ENCODE measurements around the gene CFAP157.

CFAP157 gene

GRCh38 chr9:127729522-127730256 is 22.9 kb downstream of the CFAP157 start:
- Histone ChIP-seq H3K9ac (ENCODE audit: low read depth, low read length) (no peak overlapping the region), H3K4me1 (ENCODE audit: control insufficient read depth, insufficient read depth, low read length) (peaks cover 5% of the 10 kb centered on the region; the same call in 1 of the 2 replicates), H3K27ac (ENCODE audit: low read depth, low read length) (no peak overlapping the region), H3K4me3 (ENCODE audit: low read depth, low read length) (no peak overlapping the region), H3K36me3 (ENCODE audit: control insufficient read depth, insufficient read depth, low read length) (no peaks in the 10 kb centered on the region), H3K9me3 (ENCODE audit: control insufficient read depth, insufficient read depth, low read length) (no peaks in the 10 kb centered on the region), H3K27me3 (ENCODE audit: control insufficient read depth, insufficient read depth, low read length) (no peaks in the 10 kb centered on the region)

GRCh38 chr9:127730262-127730661 is 23.5 kb downstream of the CFAP157 start:
- Histone ChIP-seq H3K4me1 (ENCODE audit: control insufficient read depth, insufficient read depth, low read length) (peaks cover 5% of the 10 kb centered on the region; the same call in 1 of the 2 replicates), H3K9ac (ENCODE audit: low read depth, low read length) (no peak overlapping the region), H3K27me3 (ENCODE audit: control insufficient read depth, insufficient read depth, low read length) (no peaks in the 10 kb centered on the region), H3K9me3 (ENCODE audit: control insufficient read depth, insufficient read depth, low read length) (no peaks in the 10 kb centered on the region), H3K27ac (ENCODE audit: low read depth, low read length) (no peak overlapping the region), H3K4me3 (ENCODE audit: low read depth, low read length) (no peak overlapping the region), H3K36me3 (ENCODE audit: control insufficient read depth, insufficient read depth, low read length) (no peaks in the 10 kb centered on the region)

GRCh38 chr9:127730799-127731410 is 24.1 kb downstream of the CFAP157 start:
- H3K27me3 ChIP-seq (ENCODE audit: control insufficient read depth, insufficient read depth, low read length) = no peaks in the 10 kb centered on the region
- H3K36me3 ChIP-seq (ENCODE audit: control insufficient read depth, insufficient read depth, low read length) = no peaks in the 10 kb centered on the region
- H3K9ac ChIP-seq (ENCODE audit: low read depth, low read length) = no peak overlapping the region
- H3K27ac ChIP-seq (ENCODE audit: low read depth, low read length) = no peak overlapping the region
- no peaks in the 10 kb centered on the region for H3K9me3 ChIP-seq (ENCODE audit: control insufficient read depth, insufficient read depth, low read length)
- no peak overlapping the region for H3K4me3 ChIP-seq (ENCODE audit: low read depth, low read length)
- H3K4me1 ChIP-seq (ENCODE audit: control insufficient read depth, insufficient read depth, low read length) = peaks cover 9% of the 10 kb centered on the region; the same call in 1 of the 2 replicates

GRCh38 chr9:127731938-127732337 is 25.1 kb downstream of the CFAP157 start:
- Histone ChIP-seq H3K27me3 (ENCODE audit: control insufficient read depth, insufficient read depth, low read length) (no peaks in the 10 kb centered on the region), H3K36me3 (ENCODE audit: control insufficient read depth, insufficient read depth, low read length) (no peaks in the 10 kb centered on the region), H3K4me3 (ENCODE audit: low read depth, low read length) (no peak overlapping the region), H3K27ac (ENCODE audit: low read depth, low read length) (no peak overlapping the region), H3K4me1 (ENCODE audit: control insufficient read depth, insufficient read depth, low read length) (peaks cover 9% of the 10 kb centered on the region; the same call in 1 of the 2 replicates), H3K9me3 (ENCODE audit: control insufficient read depth, insufficient read depth, low read length) (no peaks in the 10 kb centered on the region), H3K9ac (ENCODE audit: low read depth, low read length) (no peak overlapping the region)

- H3K9me3 ChIP-seq (ENCODE audit: control insufficient read depth, insufficient read depth, low read length) = no peaks in the 10 kb centered on the region
- H3K36me3 ChIP-seq (ENCODE audit: control insufficient read depth, insufficient read depth, low read length) = no peaks in the 10 kb centered on the region
- H3K27me3 ChIP-seq (ENCODE audit: control insufficient read depth, insufficient read depth, low read length) = no peaks in the 10 kb centered on the region
- no peak overlapping the region for H3K4me3 ChIP-seq (ENCODE audit: low read depth, low read length)
- peaks cover 9% of the 10 kb centered on the region; the same call in 1 of the 2 replicates for H3K4me1 ChIP-seq (ENCODE audit: control insufficient read depth, insufficient read depth, low read length)
- no peak overlapping the region for H3K27ac ChIP-seq (ENCODE audit: low read depth, low read length)
- no peak overlapping the region for H3K9ac ChIP-seq (ENCODE audit: low read depth, low read length)
These were observed 25.7 kb downstream of the CFAP157 start for GRCh38 chr9:127732444-127732843.

GRCh38 chr9:127733614-127734013 is 26.8 kb downstream of the CFAP157 start:
- Histone ChIP-seq H3K9ac (ENCODE audit: low read depth, low read length) (no peak overlapping the region), H3K36me3 (ENCODE audit: control insufficient read depth, insufficient read depth, low read length) (no peaks in the 10 kb centered on the region; the same call in 1 of the 2 replicates), H3K4me3 (ENCODE audit: low read depth, low read length) (no peak overlapping the region), H3K9me3 (ENCODE audit: control insufficient read depth, insufficient read depth, low read length) (no peaks in the 10 kb centered on the region), H3K27me3 (ENCODE audit: control insufficient read depth, insufficient read depth, low read length) (no peaks in the 10 kb centered on the region), H3K27ac (ENCODE audit: low read depth, low read length) (no peak overlapping the region), H3K4me1 (ENCODE audit: control insufficient read depth, insufficient read depth, low read length) (peaks cover 9% of the 10 kb centered on the region; the same call in 1 of the 2 replicates)

- Histone ChIP-seq H3K4me1 (ENCODE audit: control insufficient read depth, insufficient read depth, low read length) (peaks cover 9% of the 10 kb centered on the region; the same call in 1 of the 2 replicates), H3K27ac (ENCODE audit: low read depth, low read length) (no peak overlapping the region)
These were observed 27.5 kb downstream of the CFAP157 start for GRCh38 chr9:127734247-127734746.

GRCh38 chr9:127734747-127735529 is 28.1 kb downstream of the CFAP157 start, which contains the start of gene TOR2A:
TSS of gene TOR2A (minus strand) at chr9:127735294. CDS start at chr9:127735270, 24 bp downstream.
- Histone ChIP-seq H3K4me1 (ENCODE audit: control insufficient read depth, insufficient read depth, low read length) (peaks cover 9% of the 10 kb centered on the region; the same call in 1 of the 2 replicates), H3K36me3 (ENCODE audit: control insufficient read depth, insufficient read depth, low read length) (no peaks in the 10 kb centered on the region; the same call in 1 of the 2 replicates), H3K9me3 (ENCODE audit: control insufficient read depth, insufficient read depth, low read length) (no peaks in the 10 kb centered on the region), H3K4me3 (ENCODE audit: low read depth, low read length) (peak within 1 kb of the TSS; percentile 74), H3K9ac (ENCODE audit: low read depth, low read length) (peak within 1 kb of the TSS; percentile 33; the same call in 1 of the 2 replicates), H3K27ac (ENCODE audit: low read depth, low read length) (peak within 1 kb of the TSS; percentile 59), H3K27me3 (ENCODE audit: control insufficient read depth, insufficient read depth, low read length) (no peaks in the 10 kb centered on the region)

More at GRCh38 chr9:127734247-127734746, 27.5 kb downstream of the CFAP157 start:
- H3K9ac ChIP-seq (ENCODE audit: low read depth, low read length) = peak overlapping the region; percentile 33; the same call in 1 of the 2 replicates
- no peaks in the 10 kb centered on the region for H3K9me3 ChIP-seq (ENCODE audit: control insufficient read depth, insufficient read depth, low read length)
- H3K27me3 ChIP-seq (ENCODE audit: control insufficient read depth, insufficient read depth, low read length) = no peaks in the 10 kb centered on the region
- no peaks in the 10 kb centered on the region; the same call in 1 of the 2 replicates for H3K36me3 ChIP-seq (ENCODE audit: control insufficient read depth, insufficient read depth, low read length)
- peak overlapping the region; percentile 74 for H3K4me3 ChIP-seq (ENCODE audit: low read depth, low read length)

- Histone ChIP-seq H3K4me3 (ENCODE audit: low read depth, low read length) (peak overlapping the region; percentile 33; the same call in 1 of the 2 replicates), H3K4me1 (ENCODE audit: control insufficient read depth, insufficient read depth, low read length) (peaks cover 9% of the 10 kb centered on the region; the same call in 1 of the 2 replicates), H3K27me3 (ENCODE audit: control insufficient read depth, insufficient read depth, low read length) (no peaks in the 10 kb centered on the region), H3K36me3 (ENCODE audit: control insufficient read depth, insufficient read depth, low read length) (no peaks in the 10 kb centered on the region; the same call in 1 of the 2 replicates), H3K27ac (ENCODE audit: low read depth, low read length) (no peak overlapping the region), H3K9me3 (ENCODE audit: control insufficient read depth, insufficient read depth, low read length) (no peaks in the 10 kb centered on the region), H3K9ac (ENCODE audit: low read depth, low read length) (no peak overlapping the region)
These were observed 28.9 kb downstream of the CFAP157 start for GRCh38 chr9:127735530-127736185.

GRCh38 chr9:127738666-127739065 is 31.9 kb downstream of the CFAP157 start:
- Histone ChIP-seq H3K9me3 (ENCODE audit: control insufficient read depth, insufficient read depth, low read length) (no peaks in the 10 kb centered on the region), H3K9ac (ENCODE audit: low read depth, low read length) (no peak overlapping the region), H3K27ac (ENCODE audit: low read depth, low read length) (no peak overlapping the region), H3K36me3 (ENCODE audit: control insufficient read depth, insufficient read depth, low read length) (no peaks in the 10 kb centered on the region; the same call in 1 of the 2 replicates), H3K4me1 (ENCODE audit: control insufficient read depth, insufficient read depth, low read length) (peaks cover 9% of the 10 kb centered on the region; the same call in 1 of the 2 replicates), H3K27me3 (ENCODE audit: control insufficient read depth, insufficient read depth, low read length) (no peaks in the 10 kb centered on the region), H3K4me3 (ENCODE audit: low read depth, low read length) (no peak overlapping the region)

Data from HUES48 (cell line).